Activated CD8-positive, alpha-beta T cell treated with anti-CD3 and anti-CD28 coated beads for 36 hours (primary cell): ENCODE measurements around the gene ALDH1A3. TPM values are rescaled to one million over a fixed set of nuclear protein-coding genes. Genes with fewer than 3 reads are reported as not detected.

Experiments
- ATAC-seq: fragments of 200-7000 bp; cut with Tn5 transposase; one replicate; pipeline ENCODE4 v1.10.0; 2021; ENCODE audit warnings: mild to moderate bottlenecking, moderate library complexity
- CTCF ChIA-PET: fragments of 350-600 bp; sonication (Branson Sonifier 250); formaldehyde crosslinking; loops from one replicate; lab custom pipeline; 2021; ENCODE audit warnings: antibody characterized with exemption; lab: Charles Lee
- POLR2A ChIA-PET: fragments of 350-600 bp; sonication (Branson Sonifier 250); formaldehyde crosslinking; loops from one replicate; lab custom pipeline; 2021; ENCODE audit warnings: antibody characterized with exemption; lab: Charles Lee
- DNase-seq: peaks from one replicate; pipeline ENCODE4 v3.0.0-alpha.2; 2020
- H3K27ac Mint-ChIP-seq: one replicate; pipeline ENCODE4 v1.8.0; 2021; ENCODE audit warnings: mild to moderate bottlenecking, mixed read lengths
- H3K27me3 Mint-ChIP-seq: one replicate; pipeline ENCODE4 v1.8.0; 2021; ENCODE audit warnings: mixed read lengths
- H3K36me3 Mint-ChIP-seq: one replicate; pipeline ENCODE4 v1.8.0; 2021; ENCODE audit warnings: low read depth, mixed read lengths
- H3K4me1 Mint-ChIP-seq: one replicate; pipeline ENCODE4 v1.8.0; 2021; ENCODE audit warnings: low read depth, mixed read lengths
- H3K4me3 Mint-ChIP-seq: one replicate; pipeline ENCODE4 v1.8.0; 2021; ENCODE audit warnings: mild to moderate bottlenecking, moderate library complexity, mixed read lengths
- H3K9me3 Mint-ChIP-seq: one replicate; pipeline ENCODE4 v1.8.0; 2021; ENCODE audit warnings: mixed read lengths
- CTCF ChIP-seq: fragments of 200-600 bp; IDR thresholded peaks from one replicate; pipeline ENCODE4 v1.8.0; 2022; ENCODE audit warnings: antibody characterized with exemption, mild to moderate bottlenecking
- intact Hi-C: fragments of 100-400 bp; cut with micrococcal nuclease; formaldehyde crosslinking; loops from one replicate; pipeline ENCODE4 v1.10.0; 2022
- total RNA-seq, 2 experiments: library from RNA; stranded (reverse); gene quantifications; one replicate each; pipeline ENCODE4 v1.2.3, GENCODE V29; 2021

ALDH1A3 gene
- total RNA-seq, 2 experiments from 2014 or later: not detected

GRCh38 chr15:100909989-100910955 is 30.6 kb downstream of the ALDH1A3 start:
- no peaks in the 10 kb centered on the region for H3K4me1 Mint-ChIP-seq
- H3K27me3 Mint-ChIP-seq: peaks cover 21% of the 10 kb centered on the region
- intact Hi-C loops: no loop called here
- ChIA-PET CTCF (no interaction called here), POLR2A (no interaction called here)
- ATAC-seq: no peak
- H3K27ac Mint-ChIP-seq: no peak overlapping the region
- H3K36me3 Mint-ChIP-seq: no peaks in the 10 kb centered on the region
- DNase-seq: no peak
- TF ChIP-seq CTCF: no peak
- no peaks in the 10 kb centered on the region for H3K9me3 Mint-ChIP-seq
- no peak overlapping the region for H3K4me3 Mint-ChIP-seq

- TF ChIP-seq CTCF: no peak
- no peak for ATAC-seq
- intact Hi-C loops: no loop called here
- no peaks in the 10 kb centered on the region for H3K9me3 Mint-ChIP-seq
- H3K4me3 Mint-ChIP-seq: no peak overlapping the region
- H3K27ac Mint-ChIP-seq: no peak overlapping the region
- DNase-seq: no peak
- no peaks in the 10 kb centered on the region for H3K36me3 Mint-ChIP-seq
- no peaks in the 10 kb centered on the region for H3K4me1 Mint-ChIP-seq
- POLR2A ChIA-PET: no interaction called here
- CTCF ChIA-PET: interaction anchor here (1.6 kb wide), 1 partner anchor 97 kb away, joined by 11 read pairs; no protein-coding TSS in a partner anchor
- H3K27me3 Mint-ChIP-seq: peaks cover 21% of the 10 kb centered on the region
Observed at GRCh38 chr15:100911086-100911485, 31.5 kb downstream of the ALDH1A3 start.

GRCh38 chr15:100913961-100914360 is 34.3 kb downstream of the ALDH1A3 start:
- no peaks in the 10 kb centered on the region for H3K9me3 Mint-ChIP-seq
- H3K4me3 Mint-ChIP-seq: no peak overlapping the region
- no peaks in the 10 kb centered on the region for H3K36me3 Mint-ChIP-seq
- ChIA-PET CTCF (interaction anchor here (12.6 kb wide), 1 partner anchor 95 kb away, joined by 243 read pairs; no protein-coding TSS in a partner anchor), POLR2A (no interaction called here)
- intact Hi-C loops: no loop called here
- no peak for DNase-seq
- peaks cover 6% of the 10 kb centered on the region for H3K4me1 Mint-ChIP-seq
- no peak for TF ChIP-seq CTCF
- no peak overlapping the region for H3K27ac Mint-ChIP-seq
- peaks cover 40% of the 10 kb centered on the region for H3K27me3 Mint-ChIP-seq
- no peak for ATAC-seq

- TF ChIP-seq CTCF: no peak
- no peak for ATAC-seq
- H3K9me3 Mint-ChIP-seq: no peaks in the 10 kb centered on the region
Observed at GRCh38 chr15:100914876-100915275, 35.2 kb downstream of the ALDH1A3 start.

More at GRCh38 chr15:100914876-100915275, 35.2 kb downstream of the ALDH1A3 start:
- CTCF ChIA-PET: interaction anchor here (3.9 to 12.6 kb wide), 2 partner anchors 43 to 94 kb away, joined by 18 to 243 read pairs; no protein-coding TSS in a partner anchor
- intact Hi-C loops: no loop called here
- Mint-ChIP-seq H3K4me1 (peaks cover 6% of the 10 kb centered on the region), H3K27ac (no peak overlapping the region), H3K27me3 (peaks cover 42% of the 10 kb centered on the region), H3K4me3 (no peak overlapping the region), H3K36me3 (no peaks in the 10 kb centered on the region)
- POLR2A ChIA-PET: no interaction called here
- no peak for DNase-seq
